Erythroblast (primary cell): Measurements from ENCODE around the gene CACNA1I.

Source experiments
- GATA1 ChIP-seq: IDR thresholded peaks from 2 replicates; pipeline ENCODE4 v1.6.1; 2011; ENCODE audit warnings: low read depth, mild to moderate bottlenecking, control low read depth, low read length, moderate library complexity
- POLR2A ChIP-seq: IDR thresholded peaks from 2 replicates; pipeline ENCODE4 v1.6.1; 2011; ENCODE audit warnings: mild to moderate bottlenecking, low read length

GRCh38 chr22:39661501-39661841 lies 90.9 kb downstream of the CACNA1I start:
- no peak for TF ChIP-seq POLR2A
- TF ChIP-seq GATA1, result no peak
